Measurements from ENCODE around the gene ITGB2.
"Not testable (repeated sequence)": the region's sequence is repeated elsewhere in the genome, so short reads cannot be mapped to it uniquely, and the experiment has no call there.

The ITGB2 gene

DNA sequence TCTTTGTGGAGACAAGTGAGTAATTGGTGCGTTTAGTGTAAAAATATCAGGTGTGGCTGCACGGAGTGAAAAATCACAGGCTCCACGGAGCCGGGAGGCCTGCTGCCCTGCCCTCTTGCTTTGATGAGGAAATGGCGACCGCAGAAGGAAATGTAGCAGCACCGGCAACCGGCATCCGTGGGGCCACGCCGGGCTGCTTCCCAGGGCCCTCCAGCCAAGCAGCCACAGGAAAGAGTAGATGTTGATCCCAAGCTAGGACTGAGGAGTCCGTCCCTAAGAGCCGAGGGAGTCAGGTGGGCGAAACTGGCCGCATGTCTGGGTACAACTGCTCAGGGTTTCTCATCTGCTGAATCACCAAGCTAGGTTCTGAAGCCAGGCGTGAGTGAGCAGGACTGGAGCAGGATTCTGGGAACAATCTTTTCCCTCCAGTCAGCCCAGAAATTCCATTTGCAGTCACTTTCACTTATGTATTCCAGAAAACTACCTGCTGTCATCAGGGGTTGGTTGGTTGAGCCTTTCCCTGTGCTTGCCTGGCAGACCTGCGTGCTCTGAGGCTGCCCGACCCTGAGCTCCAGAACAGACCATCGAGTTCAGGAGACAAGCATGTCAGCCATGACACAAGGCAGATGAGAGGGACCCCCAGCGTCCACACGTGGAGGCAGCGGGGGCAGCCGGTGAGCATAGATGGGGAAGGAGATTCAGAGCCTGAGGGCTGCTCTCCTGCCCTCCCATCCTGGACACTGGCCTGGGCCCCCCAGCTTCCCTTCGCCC lies 5.8 kb upstream of the ITGB2 start:
- DNase-seq (ENCODE audit: low read depth): no peak

DNA sequence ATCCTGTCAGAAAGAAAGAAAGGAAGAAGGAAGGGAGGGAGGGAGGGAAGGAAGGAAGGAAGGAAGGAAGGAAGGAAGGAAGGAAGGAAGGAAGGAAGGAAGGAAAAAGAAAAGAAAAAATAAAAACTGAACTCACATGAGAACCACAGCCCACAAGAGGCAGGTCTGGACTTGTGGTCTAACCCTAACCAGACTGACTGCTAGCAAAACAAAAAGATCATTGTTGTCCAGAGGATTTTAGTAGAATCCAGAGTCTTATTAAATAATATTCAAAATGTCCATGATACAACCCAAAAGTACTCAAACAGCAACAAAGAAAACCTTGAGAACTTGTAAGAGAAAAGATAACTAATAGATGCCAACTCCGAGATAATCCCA lies 4.7 kb upstream of the ITGB2 start:
- DNase-seq (ENCODE audit: low read depth): no peak

DNA sequence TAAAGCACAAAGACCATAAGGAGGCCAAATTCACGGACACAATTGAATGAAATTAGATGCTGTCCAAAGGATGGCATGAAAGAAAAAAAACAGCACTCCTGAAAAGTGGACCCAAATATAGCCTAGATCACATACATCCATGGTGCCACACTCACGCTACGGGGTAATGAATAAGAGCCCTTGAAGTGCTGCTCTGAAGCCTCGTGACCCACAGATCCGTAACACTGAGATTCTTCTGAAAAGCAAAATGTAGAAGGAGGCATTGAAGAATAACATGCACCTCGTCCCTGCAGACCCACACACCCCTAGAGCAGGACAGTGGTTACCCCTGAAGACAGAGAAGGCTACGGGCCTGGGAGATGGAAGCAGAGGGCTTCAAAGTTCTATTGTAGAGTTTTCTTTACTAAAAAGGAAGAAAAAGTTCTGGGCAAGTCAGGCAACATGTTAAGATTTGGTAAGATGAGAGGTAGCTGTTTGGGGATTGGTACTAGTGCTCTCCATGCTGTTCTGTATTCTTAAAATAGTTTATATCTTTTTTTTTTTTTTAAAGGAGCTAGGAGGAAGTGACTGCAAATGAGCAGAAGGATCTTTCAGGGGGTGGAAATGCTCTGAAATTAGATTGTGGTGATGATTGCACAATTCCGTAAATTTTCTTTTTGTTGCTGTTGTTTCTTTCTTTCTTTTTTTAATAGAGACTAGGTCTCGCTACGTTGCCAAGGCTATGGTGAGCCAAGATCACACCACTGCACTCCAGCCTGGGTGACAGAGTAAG lies 4.1 kb upstream of the ITGB2 start:
- DNase-seq (ENCODE audit: low read depth): peak; percentile 80

DNA sequence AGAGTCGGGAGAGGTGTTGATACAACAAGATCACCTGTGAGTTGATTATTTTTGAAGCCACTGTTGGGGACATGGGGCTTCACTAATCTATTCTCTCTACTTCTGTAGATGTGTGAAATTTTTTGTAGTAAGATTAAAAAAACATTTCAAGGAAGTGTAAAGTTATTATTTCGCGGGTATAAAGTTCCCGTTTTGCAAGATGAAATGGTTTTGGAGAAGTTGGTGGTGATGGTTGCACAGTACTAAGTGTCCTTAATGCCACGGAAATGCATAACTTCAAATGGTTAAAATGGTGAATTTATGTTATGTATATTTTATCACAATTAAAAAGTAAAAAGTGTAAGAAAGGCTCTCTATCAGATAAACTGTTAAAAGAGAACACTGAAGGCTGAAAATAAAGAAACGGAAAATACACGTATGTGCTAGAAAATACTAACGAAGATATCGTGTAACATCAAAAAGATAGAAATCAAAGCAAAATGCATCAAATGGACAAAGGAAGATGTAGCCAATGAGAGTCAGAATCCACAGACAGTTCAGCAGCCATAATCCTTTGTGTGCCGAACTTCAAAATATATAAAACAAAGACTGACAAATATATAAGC lies 2.9 kb upstream of the ITGB2 start:
- no peak for DNase-seq (ENCODE audit: low read depth)

DNA sequence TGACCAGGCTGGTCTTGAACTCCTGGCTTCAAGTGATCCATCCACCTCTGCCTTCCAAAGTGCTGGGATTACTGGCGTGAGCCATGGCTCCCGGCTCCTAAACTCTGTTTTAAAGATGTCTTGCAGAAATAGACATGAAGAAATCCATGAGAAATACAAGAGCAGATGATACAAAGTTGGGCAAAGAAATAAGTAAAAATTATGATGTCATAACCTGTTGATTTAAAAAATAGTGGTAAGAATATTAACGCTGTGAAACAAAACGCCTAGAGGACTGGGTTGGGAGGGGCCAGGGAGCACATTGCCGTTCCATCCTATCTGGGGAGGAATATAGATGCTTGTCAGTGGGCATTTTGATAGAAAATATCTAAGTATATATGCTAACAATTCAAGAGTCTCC lies 1.2 kb upstream of the ITGB2 start:
- DNase-seq (ENCODE audit: low read depth): no peak

DNA sequence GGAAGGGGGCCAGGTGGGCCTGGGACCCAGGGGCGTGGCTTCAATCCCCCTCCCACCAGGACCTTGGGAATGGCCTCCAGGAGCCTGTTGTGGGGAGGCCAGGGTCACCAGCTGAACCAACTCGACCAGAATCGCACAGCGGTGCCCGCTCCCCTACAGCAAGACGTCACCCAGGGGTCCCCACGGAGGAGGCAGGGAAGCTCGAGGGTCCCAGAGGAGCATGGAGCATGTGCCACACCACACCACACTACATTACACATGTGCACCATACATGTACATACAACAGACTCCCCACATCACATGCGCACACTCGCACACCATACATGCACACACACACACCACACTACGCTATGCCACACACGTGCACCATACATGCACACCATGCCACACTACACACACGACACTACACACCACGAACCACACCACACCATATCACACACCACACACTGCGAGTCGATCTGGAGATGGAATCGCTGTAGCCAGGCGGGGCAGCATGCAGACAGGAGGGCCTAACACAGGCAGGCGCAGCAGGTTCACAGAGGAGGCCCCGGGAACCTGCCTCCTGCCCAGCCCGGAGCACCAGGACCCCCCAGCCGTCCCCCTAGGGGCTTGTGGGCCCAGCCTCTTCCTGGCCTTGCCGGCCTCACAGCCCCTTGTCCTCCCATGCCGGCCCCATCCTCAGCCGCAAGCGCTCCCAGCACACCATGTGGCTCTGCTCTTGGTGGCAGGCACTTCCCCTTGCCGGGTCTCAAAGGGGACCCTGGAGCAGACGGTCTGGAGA lies 596 bp downstream of the ITGB2 start:
- DNase-seq (ENCODE audit: low read depth): no peak

DNA sequence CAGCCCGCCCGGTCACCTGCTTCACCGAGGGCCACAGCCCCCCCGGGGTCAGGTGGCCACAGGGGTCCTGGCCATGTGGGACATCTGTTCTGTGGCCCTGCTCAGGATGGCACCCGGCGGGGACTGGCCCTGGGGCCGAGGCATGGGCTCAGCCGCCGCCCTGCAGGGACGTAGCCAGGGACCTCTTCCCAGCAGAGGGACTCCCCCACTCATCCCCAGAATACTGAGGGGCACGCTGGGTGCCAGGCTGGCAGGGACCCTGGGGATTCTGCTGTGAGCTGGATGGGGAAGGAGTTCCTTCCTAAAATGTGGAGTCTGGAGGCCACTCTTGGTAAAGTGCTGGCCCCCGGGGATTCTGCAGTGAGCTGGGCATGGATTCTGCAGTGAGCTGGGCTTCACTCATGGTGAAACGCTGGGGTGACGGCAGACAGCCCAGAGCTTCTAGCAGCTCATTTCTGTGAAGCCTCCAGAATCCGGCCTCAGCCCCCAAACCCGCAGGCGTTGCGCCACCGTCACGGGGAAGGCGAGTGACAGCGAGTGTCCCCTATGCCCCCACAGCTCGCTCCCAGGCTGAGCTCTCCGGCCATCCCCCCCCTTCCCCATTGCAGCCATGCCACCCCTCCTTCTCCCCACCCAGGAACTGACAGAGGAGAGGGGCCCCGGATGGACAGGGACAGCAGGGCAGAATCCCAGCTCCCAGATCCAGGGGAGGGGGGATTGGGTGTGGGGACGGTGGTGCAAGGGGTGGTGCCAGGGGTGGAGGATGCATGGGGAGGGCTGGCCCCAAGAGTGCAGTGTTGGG lies 1.4 kb downstream of the ITGB2 start:
- DNase-seq (ENCODE audit: low read depth): no peak

DNA sequence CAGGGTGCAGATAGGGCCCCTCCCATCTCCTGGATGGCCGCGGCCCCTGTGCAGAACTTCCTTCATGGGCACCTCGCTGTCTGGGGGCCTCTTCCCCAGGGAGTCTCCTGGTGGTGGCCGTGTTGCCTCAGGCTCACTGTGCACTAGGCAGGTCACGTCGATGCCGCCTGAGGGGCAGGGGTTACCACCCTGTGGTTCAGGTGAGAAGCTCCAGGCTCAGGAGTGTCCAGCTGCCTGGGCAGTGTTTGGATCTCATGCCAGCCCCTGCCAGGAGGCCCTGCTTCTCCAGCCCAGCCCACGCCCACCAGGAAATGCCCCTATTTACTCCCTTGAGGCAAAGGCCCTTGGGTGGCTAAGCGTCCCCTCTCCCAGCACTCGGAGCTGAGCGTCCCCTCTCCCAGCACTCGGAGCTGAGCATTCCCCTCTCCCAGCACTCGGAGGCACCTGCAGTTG lies 2.1 kb downstream of the ITGB2 start:
- DNase-seq (ENCODE audit: low read depth): no peak

DNA sequence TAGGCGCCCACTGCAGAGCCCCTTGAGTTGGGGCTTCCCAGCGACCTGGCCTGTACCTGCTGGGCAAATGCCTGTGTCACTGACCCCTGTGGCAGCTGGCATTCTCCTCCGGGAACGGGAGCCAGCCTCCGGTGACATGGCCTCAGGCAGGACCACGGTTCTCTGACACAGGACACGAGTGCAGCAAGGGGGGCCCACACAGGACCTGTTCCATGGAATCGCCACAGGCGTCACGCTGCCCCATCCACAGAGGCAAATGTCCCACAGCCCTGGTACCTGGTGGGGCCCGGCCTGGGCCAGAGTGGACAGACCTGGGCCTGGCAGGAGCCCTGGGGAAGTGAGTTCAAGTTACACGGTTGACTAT lies 2.6 kb downstream of the ITGB2 start:
- no peak for DNase-seq (ENCODE audit: low read depth)

DNA sequence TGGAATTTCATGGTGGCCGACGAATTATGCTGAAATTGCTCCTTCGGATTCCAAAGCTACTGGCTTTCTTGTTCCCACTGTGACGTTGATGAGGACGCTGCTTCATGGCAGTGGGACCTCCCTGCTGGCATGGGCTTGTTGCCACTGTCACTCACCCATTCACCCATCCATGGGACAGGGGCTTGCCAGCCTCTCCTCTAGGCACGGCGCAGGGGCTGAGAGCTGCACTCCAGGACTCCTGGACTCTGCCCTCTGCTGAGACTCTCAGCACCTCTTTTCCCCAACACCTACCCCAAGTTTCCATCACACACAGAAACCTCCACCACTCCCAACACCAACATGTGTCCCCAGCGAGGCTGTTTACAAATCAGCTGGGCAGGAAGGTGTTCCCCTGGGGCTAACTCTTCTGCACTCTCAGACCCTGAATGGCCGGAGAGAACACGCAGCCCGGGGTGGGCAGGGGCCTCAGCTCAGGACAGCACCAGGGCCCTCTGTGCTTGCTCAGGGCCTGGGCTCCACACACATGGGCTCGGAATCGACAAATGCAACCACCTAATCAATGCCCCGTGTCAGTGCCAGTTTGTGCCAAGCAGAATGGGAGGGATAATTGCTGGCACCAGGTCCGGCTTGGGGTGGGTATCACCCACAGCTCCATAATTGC lies 3.1 kb downstream of the ITGB2 start:
- DNase-seq (ENCODE audit: low read depth): no peak

DNA sequence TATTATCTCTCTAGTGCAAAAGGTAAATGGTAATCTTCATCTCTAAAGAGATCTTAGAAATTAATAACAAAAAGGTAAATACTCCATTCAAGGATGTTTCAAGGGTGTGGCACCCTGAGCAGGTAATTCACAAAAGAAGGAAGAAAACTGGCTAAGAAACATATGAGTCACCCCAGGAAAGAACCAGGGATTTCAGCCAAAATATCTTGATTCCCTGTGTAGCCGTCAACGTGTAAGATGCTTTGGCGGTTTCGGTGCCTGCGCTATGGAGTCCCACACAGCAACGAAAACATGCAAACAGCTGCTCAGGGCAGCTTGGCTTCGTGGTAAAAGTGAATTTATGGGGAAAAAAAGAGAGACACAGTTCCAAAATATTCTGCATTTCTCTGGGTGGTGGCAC lies 3.7 kb downstream of the ITGB2 start:
- DNase-seq (ENCODE audit: low read depth): no peak

DNA sequence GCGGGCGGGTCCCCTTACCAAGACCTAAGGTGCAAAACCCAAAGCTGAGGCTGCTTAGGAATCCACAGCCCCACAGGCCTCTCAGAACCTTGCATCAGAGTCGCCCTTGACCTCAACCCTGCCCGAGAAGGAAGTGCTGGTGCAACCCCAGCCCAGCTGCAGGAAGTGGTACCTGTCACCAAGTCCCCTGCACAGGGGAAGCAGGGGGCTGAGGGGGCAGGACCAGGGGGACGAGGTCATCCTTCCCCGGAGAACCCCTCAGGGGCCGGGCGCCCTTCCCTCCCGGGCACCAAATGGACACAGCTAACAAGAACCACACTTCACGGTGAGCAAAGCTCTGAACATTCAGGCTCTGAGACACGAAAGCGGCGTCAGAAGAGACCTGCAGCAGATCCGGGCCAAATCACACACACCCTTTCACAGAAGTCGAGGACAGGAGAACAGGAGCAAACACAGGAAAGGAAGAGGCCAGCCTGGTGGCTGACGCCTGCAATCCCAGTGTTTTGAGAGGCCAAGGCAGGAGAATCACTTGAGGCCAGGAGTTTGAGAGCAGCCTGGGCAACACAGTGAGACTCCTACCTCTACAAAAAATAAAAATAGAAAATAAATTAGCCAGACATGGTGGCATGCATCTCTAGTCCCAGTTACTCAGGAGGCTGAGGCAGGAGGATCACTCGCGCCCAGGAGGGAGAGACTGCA lies 6.4 kb downstream of the ITGB2 start:
- DNase-seq (ENCODE audit: low read depth): no peak

DNA sequence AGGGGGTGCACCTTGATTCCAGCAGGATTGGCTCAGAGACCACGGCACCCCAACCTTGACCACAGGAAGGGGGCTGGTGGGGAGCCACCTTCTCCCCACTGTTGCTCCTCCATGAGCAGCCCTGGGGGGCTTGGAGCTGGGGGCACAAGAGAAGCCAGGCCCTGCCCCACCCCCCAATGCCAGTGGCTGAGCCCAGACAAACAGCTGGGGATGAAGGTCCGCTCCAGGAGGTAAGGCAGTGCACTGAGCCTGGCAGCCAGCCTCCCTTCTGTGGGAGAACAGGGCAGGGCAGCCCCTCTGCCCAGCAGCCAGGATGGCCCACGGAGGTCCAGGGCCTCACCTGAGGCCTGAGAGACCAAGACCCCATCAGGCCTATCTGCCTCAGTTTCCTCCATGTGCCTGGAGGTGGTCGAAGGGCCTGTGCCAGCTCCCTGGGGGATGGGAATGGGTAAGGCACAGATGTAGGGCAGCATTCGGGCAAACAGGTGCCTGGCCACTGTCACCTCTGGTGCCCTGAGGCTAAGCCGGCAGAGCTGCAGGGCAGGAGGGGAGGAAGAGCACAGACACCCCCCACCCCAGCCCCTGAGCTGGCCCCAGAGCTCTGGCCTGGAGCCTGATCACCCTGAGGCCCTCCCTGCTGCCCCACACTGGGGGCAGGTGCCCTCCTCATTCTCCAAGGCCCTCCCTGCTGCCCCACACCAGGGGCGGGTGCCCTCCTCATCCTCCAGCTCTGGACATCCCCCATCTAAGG lies 7.1 kb downstream of the ITGB2 start:
- no peak for DNase-seq (ENCODE audit: low read depth)

DNA sequence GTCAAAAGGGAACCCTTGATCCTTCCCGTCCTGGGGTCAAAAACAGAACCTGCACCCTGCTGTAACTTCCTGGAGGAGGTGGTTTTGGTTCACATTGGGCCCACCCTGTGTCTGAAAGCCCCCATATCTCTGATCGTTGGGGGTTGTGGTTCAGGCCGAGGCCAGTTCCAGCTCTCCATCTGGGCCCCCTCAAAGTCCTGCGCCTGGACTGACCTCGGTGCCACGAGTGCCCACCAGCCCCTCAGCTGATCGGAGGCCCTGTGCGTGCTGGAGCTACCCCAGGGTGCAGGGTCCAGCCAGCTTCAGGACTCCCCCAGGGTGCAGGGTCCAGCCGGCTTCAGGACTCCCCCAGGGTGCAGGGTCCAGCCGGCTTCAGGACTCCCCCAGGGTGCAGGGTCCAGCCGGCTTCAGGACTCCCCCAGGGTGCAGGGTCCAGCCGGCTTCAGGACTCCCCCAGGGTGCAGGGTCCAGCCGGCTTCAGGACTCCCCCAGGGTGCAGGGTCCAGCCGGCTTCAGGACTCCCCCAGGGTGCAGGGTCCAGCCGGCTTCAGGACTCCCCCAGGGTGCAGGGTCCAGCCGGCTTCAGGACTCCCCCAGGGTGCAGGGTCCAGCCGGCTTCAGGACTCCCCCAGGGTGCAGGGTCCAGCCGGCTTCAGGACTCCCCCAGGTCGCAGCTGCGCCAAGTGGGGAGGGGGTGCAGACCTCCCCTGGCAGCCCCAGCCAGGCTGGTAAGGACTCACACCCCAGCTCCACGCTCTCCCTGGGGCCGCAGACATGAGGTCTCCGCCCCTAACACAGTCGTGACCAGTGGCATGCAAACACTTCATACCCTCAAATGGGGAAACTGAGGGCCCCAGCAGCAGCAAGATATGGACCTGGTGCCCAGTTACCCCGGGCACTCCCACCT lies 7.9 kb downstream of the ITGB2 start:
- DNase-seq (ENCODE audit: low read depth): not testable (repeated sequence)

DNA sequence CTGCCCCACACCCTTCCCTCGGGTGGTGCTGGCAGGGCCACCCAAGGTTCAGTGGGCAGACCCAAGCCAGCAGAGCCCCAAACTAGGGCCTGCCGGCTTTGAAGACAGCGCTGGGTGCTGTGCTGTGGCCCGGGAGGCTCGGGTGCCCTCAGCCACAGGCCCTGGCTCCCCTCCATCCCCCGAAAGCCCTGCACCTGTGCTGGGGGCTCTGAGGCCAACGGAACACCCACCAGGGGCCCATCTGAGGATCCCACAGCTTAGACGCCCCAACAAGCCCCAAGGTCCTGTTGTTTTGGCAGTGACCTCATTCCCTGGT lies 8.6 kb downstream of the ITGB2 start:
- no peak for DNase-seq (ENCODE audit: low read depth)

DNA sequence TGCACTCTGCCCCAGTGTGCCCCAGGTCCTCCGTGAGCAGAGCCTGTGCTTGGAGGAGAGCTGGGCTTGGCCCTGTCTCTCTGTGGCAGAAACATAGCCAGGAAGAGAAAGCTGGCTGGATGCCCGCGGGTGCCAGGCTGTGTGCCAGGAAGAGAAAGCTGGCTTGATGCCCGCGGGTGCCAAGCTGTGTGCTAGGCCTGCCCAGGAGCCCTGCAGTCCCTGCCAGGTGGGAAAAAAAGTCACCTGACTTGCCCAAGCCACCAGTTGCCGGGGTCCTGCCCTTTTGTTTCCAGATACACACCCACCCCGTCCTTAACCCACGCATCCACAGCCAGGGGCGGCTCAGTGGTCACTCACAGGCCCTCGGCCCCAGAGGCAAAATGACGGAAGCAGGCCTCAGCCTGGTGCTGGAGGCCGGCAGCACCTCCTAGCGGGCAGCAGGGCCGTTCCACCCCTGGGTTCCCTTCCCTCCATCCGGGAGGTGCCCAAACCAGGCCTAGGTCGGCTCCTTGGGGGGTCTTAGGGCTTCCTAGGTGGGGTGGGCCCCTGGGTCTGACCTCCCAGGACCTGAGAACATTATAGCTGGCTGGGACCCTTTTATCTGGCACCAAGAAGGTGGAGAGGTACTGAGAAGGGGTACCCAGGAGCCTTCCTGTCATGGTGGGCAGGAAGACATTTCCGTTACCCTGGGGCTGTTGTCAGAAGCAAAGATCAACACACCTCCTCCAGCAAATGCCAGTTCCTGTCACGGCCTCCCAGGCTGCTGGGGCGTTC lies 9.1 kb downstream of the ITGB2 start:
- no peak for DNase-seq (ENCODE audit: low read depth)

DNA sequence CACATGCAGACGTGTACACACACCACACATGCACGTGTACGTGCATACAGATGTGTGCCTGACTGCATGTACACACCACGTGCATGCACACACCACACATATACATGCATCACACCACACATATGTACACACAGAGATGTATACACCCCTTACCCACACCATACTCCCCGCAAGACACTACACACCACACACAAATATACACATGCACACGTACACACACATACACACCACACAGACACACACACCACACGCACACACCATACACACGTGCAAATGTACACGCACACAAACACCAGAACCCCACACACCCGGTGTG lies 9.7 kb downstream of the ITGB2 start:
- no peak for DNase-seq (ENCODE audit: low read depth)

Measured in iris pigment epithelial cell (primary cell).